ENCODE data around the gene PTPN11.

- TF ChIP-seq, protein P1, sequence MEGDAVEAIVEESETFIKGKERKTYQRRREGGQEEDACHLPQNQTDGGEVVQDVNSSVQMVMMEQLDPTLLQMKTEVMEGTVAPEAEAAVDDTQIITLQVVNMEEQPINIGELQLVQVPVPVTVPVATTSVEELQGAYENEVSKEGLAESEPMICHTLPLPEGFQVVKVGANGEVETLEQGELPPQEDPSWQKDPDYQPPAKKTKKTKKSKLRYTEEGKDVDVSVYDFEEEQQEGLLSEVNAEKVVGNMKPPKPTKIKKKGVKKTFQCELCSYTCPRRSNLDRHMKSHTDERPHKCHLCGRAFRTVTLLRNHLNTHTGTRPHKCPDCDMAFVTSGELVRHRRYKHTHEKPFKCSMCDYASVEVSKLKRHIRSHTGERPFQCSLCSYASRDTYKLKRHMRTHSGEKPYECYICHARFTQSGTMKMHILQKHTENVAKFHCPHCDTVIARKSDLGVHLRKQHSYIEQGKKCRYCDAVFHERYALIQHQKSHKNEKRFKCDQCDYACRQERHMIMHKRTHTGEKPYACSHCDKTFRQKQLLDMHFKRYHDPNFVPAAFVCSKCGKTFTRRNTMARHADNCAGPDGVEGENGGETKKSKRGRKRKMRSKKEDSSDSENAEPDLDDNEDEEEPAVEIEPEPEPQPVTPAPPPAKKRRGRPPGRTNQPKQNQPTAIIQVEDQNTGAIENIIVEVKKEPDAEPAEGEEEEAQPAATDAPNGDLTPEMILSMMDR (IDR thresholded peaks at IDR 0.05) = no peak
- no peak for TF ChIP-seq POLR2A (IDR thresholded peaks at IDR 0.05)
These were observed 25.2 kb downstream of the PTPN11 start for GRCh38 chr12:112443916-112444315.

Data from adrenal gland (tissue), 5 donors.